IPS-18a (cell line): ENCODE measurements around the gene RNF222.
A peak's percentile ranks its signal among the peaks of the same experiment; 100 is the strongest.
"Not testable (repeated sequence)": the region's sequence is repeated elsewhere in the genome, so short reads cannot be mapped to it uniquely, and the experiment has no call there.

Source experiments
- H3K27ac ChIP-seq: one replicate; pipeline ENCODE4 v1.5.1; 2013; ENCODE audit warnings: low read length
- H3K27me3 ChIP-seq: one replicate; pipeline ENCODE4 v1.6.1; 2013; ENCODE audit warnings: mild to moderate bottlenecking, low read length; ENCODE audit not compliant: control insufficient read depth, insufficient read depth
- H3K36me3 ChIP-seq: one replicate; pipeline ENCODE4 v1.6.1; 2013; ENCODE audit warnings: low read depth, low read length; ENCODE audit not compliant: control insufficient read depth
- H3K4me1 ChIP-seq: one replicate; pipeline ENCODE4 v1.6.1; 2013; ENCODE audit warnings: low read depth, low read length; ENCODE audit not compliant: control insufficient read depth
- H3K4me3 ChIP-seq: one replicate; pipeline ENCODE4 v1.5.1; 2013; ENCODE audit warnings: low read length
- H3K9ac ChIP-seq: one replicate; pipeline ENCODE4 v1.6.1; 2013; ENCODE audit warnings: mild to moderate bottlenecking, low read length, moderate library complexity
- H3K9me3 ChIP-seq: one replicate; pipeline ENCODE4 v1.6.1; 2013; ENCODE audit warnings: low read depth, low read length; ENCODE audit not compliant: control insufficient read depth

The RNF222 gene

GRCh38 chr17:8409966-8410882 lies 12.6 kb upstream of the RNF222 start:
- Histone ChIP-seq H3K9me3 (no peaks in the 10 kb centered on the region), H3K27ac (no peak overlapping the region), H3K36me3 (no peaks in the 10 kb centered on the region), H3K4me1 (peaks cover 2% of the 10 kb centered on the region), H3K9ac (no peak overlapping the region), H3K27me3 (no peaks in the 10 kb centered on the region), H3K4me3 (peak overlapping the region; percentile 22)

GRCh38 chr17:8408371-8408770 lies 10.7 kb upstream of the RNF222 start:
- Histone ChIP-seq H3K36me3 (no peaks in the 10 kb centered on the region), H3K4me3 (no peak overlapping the region), H3K9me3 (no peaks in the 10 kb centered on the region), H3K27ac (no peak overlapping the region), H3K9ac (no peak overlapping the region), H3K4me1 (peaks cover 2% of the 10 kb centered on the region), H3K27me3 (no peaks in the 10 kb centered on the region)

- H3K27me3 ChIP-seq = no peaks in the 10 kb centered on the region
- H3K4me3 ChIP-seq = no peak overlapping the region
- no peaks in the 10 kb centered on the region for H3K9me3 ChIP-seq
- peaks cover 2% of the 10 kb centered on the region for H3K4me1 ChIP-seq
- H3K36me3 ChIP-seq = no peaks in the 10 kb centered on the region
- H3K27ac ChIP-seq = no peak overlapping the region
- no peak overlapping the region for H3K9ac ChIP-seq
Observed at GRCh38 chr17:8406174-8406573, 8.5 kb upstream of the RNF222 start.

GRCh38 chr17:8405499-8406016 lies 7.9 kb upstream of the RNF222 start:
- no peak overlapping the region for H3K9ac ChIP-seq
- no peaks in the 10 kb centered on the region for H3K27me3 ChIP-seq
- no peak overlapping the region for H3K4me3 ChIP-seq
- no peaks in the 10 kb centered on the region for H3K36me3 ChIP-seq
- H3K4me1 ChIP-seq = peaks cover 1% of the 10 kb centered on the region
- no peak overlapping the region for H3K27ac ChIP-seq
- H3K9me3 ChIP-seq = no peaks in the 10 kb centered on the region

- H3K9me3 ChIP-seq = no peaks in the 10 kb centered on the region
- H3K27me3 ChIP-seq = no peaks in the 10 kb centered on the region
- no peaks in the 10 kb centered on the region for H3K36me3 ChIP-seq
- no peak overlapping the region for H3K4me3 ChIP-seq
- H3K9ac ChIP-seq = no peak overlapping the region
- H3K4me1 ChIP-seq = no peaks in the 10 kb centered on the region
- H3K27ac ChIP-seq = no peak overlapping the region
Observed at GRCh38 chr17:8402921-8403536, 5.4 kb upstream of the RNF222 start.

- Histone ChIP-seq H3K9ac (no peak overlapping the region), H3K36me3 (no peaks in the 10 kb centered on the region), H3K9me3 (no peaks in the 10 kb centered on the region), H3K27ac (no peak overlapping the region), H3K27me3 (peaks cover 2% of the 10 kb centered on the region), H3K4me3 (no peak overlapping the region), H3K4me1 (no peaks in the 10 kb centered on the region)
Observed at GRCh38 chr17:8401107-8401506, 3.5 kb upstream of the RNF222 start.

- H3K4me1 ChIP-seq = no peaks in the 10 kb centered on the region
- H3K9ac ChIP-seq = no peak overlapping the region
- H3K27ac ChIP-seq = no peak overlapping the region
- H3K36me3 ChIP-seq = no peaks in the 10 kb centered on the region
- no peak overlapping the region for H3K4me3 ChIP-seq
- no peaks in the 10 kb centered on the region for H3K9me3 ChIP-seq
- H3K27me3 ChIP-seq = peaks cover 8% of the 10 kb centered on the region
Observed at GRCh38 chr17:8398980-8399379, 1.4 kb upstream of the RNF222 start.

GRCh38 chr17:8394497-8394896 lies 3.1 kb downstream of the RNF222 start:
- H3K4me3 ChIP-seq, H3K27ac ChIP-seq, H3K4me1 ChIP-seq, H3K27me3 ChIP-seq, H3K9ac ChIP-seq, H3K9me3 ChIP-seq, H3K36me3 ChIP-seq: not testable (repeated sequence)

- Histone ChIP-seq H3K36me3 (no peaks in the 10 kb centered on the region), H3K4me3 (no peak overlapping the region), H3K4me1 (no peaks in the 10 kb centered on the region), H3K27me3 (peaks cover 8% of the 10 kb centered on the region), H3K9me3 (no peaks in the 10 kb centered on the region), H3K9ac (no peak overlapping the region), H3K27ac (no peak overlapping the region)
Observed at GRCh38 chr17:8393470-8394231, 4.0 kb downstream of the RNF222 start.

- Histone ChIP-seq H3K27me3 (peaks cover 8% of the 10 kb centered on the region), H3K9me3 (no peaks in the 10 kb centered on the region), H3K27ac (no peak overlapping the region), H3K36me3 (no peaks in the 10 kb centered on the region), H3K4me3 (no peak overlapping the region), H3K9ac (no peak overlapping the region), H3K4me1 (no peaks in the 10 kb centered on the region)
Observed at GRCh38 chr17:8392674-8393469, 4.8 kb downstream of the RNF222 start.

GRCh38 chr17:8392274-8392673 lies 5.4 kb downstream of the RNF222 start:
- no peaks in the 10 kb centered on the region for H3K36me3 ChIP-seq
- no peak overlapping the region for H3K4me3 ChIP-seq
- H3K27me3 ChIP-seq = peaks cover 8% of the 10 kb centered on the region
- no peaks in the 10 kb centered on the region for H3K9me3 ChIP-seq
- H3K4me1 ChIP-seq = no peaks in the 10 kb centered on the region
- no peak overlapping the region for H3K27ac ChIP-seq
- H3K9ac ChIP-seq = no peak overlapping the region
